K562 (cell line): ENCODE results near the gene HIVEP3. TPM values are rescaled to one million over a fixed set of nuclear protein-coding genes. Genes with fewer than 3 reads are reported as not detected.

ENCODE experiments used
- ATAC-seq: fragments of 200-7000 bp; cut with Tn5 transposase; 3 replicates; pipeline ENCODE4 v1.9.1; 2020; ENCODE audit warnings: moderate library complexity
- BruUV-seq: library from RNA; stranded (reverse); fragments of 400-500 nt; replicated peaks from 2 replicates; lab custom pipeline; 2021; lab: Mats Ljungman, UMichigan
- CTCF ChIA-PET: fragments of 300-600 bp; formaldehyde crosslinking; extraction: SDS; loops from one replicate; lab custom pipeline; 2021; ENCODE audit warnings: low intra/inter-chr PET ratio; lab: Yijun Ruan, JAX
- POLR2A ChIA-PET: fragments of 300-600, 350-650 bp; sonication (Branson Sonifier 250); formaldehyde crosslinking; extraction: SDS; loops from one replicate; lab custom pipeline; 2021; ENCODE audit warnings: antibody characterized with exemption, inconsistent platforms; lab: Yijun Ruan, JAX
- DNase-seq, 4 experiments: peaks; one replicate each; pipeline versions ENCODE4 v3.0.0 to v3.0.0-alpha.2; 2011 to 2018; ENCODE audit warnings: low spot score in 3 of 4, mixed read lengths in 3 of 4; ENCODE audit errors: extremely low read depth in 1 of 4
- FAIRE-seq: peaks from 2 replicates; lab custom pipeline; 2011; peaks lifted over from hg19 to GRCh38; lab: Jason Lieb, UNC
- H2AFZ ChIP-seq: 2 replicates; pipeline ENCODE4 v1.6.0; 2011; ENCODE audit warnings: low read depth, low read length, control low read depth, inconsistent platforms
- H3K27ac ChIP-seq: fragments of 200-600 bp; 3 replicates; pipeline ENCODE4 v1.8.0; 2011; ENCODE audit warnings: low read depth, mild to moderate bottlenecking, control low read depth, inconsistent platforms, low read length, moderate library complexity, mixed read lengths; ENCODE audit errors: extremely low read depth
- H3K27me3 ChIP-seq, 2 experiments: fragments of 300-600 bp in 1 of 2; 2 replicates in 1 of 2; 3 replicates in 1 of 2; pipeline versions ENCODE4 v1.6.0 to v1.8.0; 2011; ENCODE audit warnings: inconsistent platforms in 2 of 2, low read length in 2 of 2, mild to moderate bottlenecking in 1 of 2, mixed read lengths in 1 of 2, moderate library complexity in 1 of 2; ENCODE audit not compliant: control insufficient read depth in 2 of 2, insufficient read depth in 2 of 2
- H3K36me3 ChIP-seq: fragments of 300-600 bp; 3 replicates; pipeline ENCODE4 v1.8.0; 2011; ENCODE audit warnings: mild to moderate bottlenecking, low read length, inconsistent platforms; ENCODE audit not compliant: control insufficient read depth, insufficient read depth
- H3K4me1 ChIP-seq, 2 experiments: fragments of 200-600 bp in 1 of 2; replicated peaks in 1 of 2; 2 replicates in 1 of 2; 3 replicates in 1 of 2; pipeline versions ENCODE4 v1.5.1 to v1.8.0; 2011; ENCODE audit warnings: inconsistent platforms in 2 of 2, low read length in 2 of 2, mild to moderate bottlenecking in 1 of 2, mixed read lengths in 1 of 2, moderate library complexity in 1 of 2; ENCODE audit not compliant: control insufficient read depth in 2 of 2, insufficient read depth in 2 of 2
- H3K4me2 ChIP-seq: 2 replicates; pipeline ENCODE4 v1.6.1; 2011; ENCODE audit warnings: low read length, control low read depth, inconsistent platforms, mixed read lengths; ENCODE audit not compliant: insufficient read depth
- H3K4me3 ChIP-seq: fragments of 200-600 bp; sonication (generic), shearing (Covaris generic); 2 replicates; pipeline ENCODE4 v1.5.1; 2016; ENCODE audit warnings: control low read depth, inconsistent platforms
- H3K79me2 ChIP-seq: fragments of 200-600 bp; 3 replicates; pipeline ENCODE4 v1.8.0; 2011; ENCODE audit warnings: low read length, inconsistent platforms; ENCODE audit not compliant: control insufficient read depth, insufficient read depth
- H3K9ac ChIP-seq, 2 experiments: 2 replicates each; pipeline versions ENCODE4 v1.6.0 to v1.6.1; 2011; ENCODE audit warnings: low read depth in 2 of 2, low read length in 2 of 2, control low read depth in 1 of 2, inconsistent platforms in 1 of 2, mild to moderate bottlenecking in 1 of 2, mixed read lengths in 1 of 2; ENCODE audit not compliant: insufficient read depth in 1 of 2
- H3K9me1 ChIP-seq: one replicate; pipeline ENCODE4 v1.6.0; 2011; ENCODE audit warnings: inconsistent platforms, mild to moderate bottlenecking, low read length, moderate library complexity; ENCODE audit not compliant: control insufficient read depth, insufficient read depth
- H3K9me3 ChIP-seq: replicated peaks from 2 replicates; pipeline ENCODE4 v1.5.1; 2011; ENCODE audit warnings: low read depth, low read length, inconsistent platforms; ENCODE audit not compliant: control insufficient read depth, insufficient read depth
- H4K20me1 ChIP-seq: replicated peaks from 2 replicates; pipeline ENCODE4 v1.6.1; 2011; ENCODE audit warnings: low read length, inconsistent platforms, mixed read lengths; ENCODE audit not compliant: control insufficient read depth, insufficient read depth
- COPS2 ChIP-seq: fragments of 450-650 bp; conservative IDR thresholded peaks from 2 replicates; pipeline ENCODE4 v1.6.1; 2016; ENCODE audit warnings: mild to moderate bottlenecking, moderate library complexity
- MTA1 ChIP-seq: fragments of 450-650 bp; IDR thresholded peaks from 2 replicates; pipeline ENCODE4 v1.6.1; 2017; ENCODE audit warnings: borderline replicate concordance
- TFAM ChIP-seq: fragments of 250-450 bp; sonication (Bioruptor Pico); conservative IDR thresholded peaks from 2 replicates; pipeline ENCODE4 v1.5.0; 2021; ENCODE audit warnings: mild to moderate bottlenecking, moderate library complexity
- THRAP3 ChIP-seq: fragments of 450-650 bp; IDR thresholded peaks from 2 replicates; pipeline ENCODE4 v1.6.1; 2016; ENCODE audit warnings: mild to moderate bottlenecking, inconsistent platforms, borderline replicate concordance
- WGBS: fragments of 100-300 bp; shearing (Covaris generic); methylation state at CpG from one replicate; pipeline ENCODE4 v1.1.6; 2016; ENCODE audit warnings: low coverage, mixed read lengths; ENCODE audit not compliant: insufficient coverage; ENCODE audit errors: missing lambda C conversion rate; 5-methylcytosine and 5-hydroxymethylcytosine counted together
- in situ Hi-C: fragments of 300-500 bp; cut with MboI; formaldehyde crosslinking; loops from 4 replicates; pipeline ENCODE4 v1.15.0; 2018; ENCODE audit warnings: inconsistent platforms, mixed read lengths
- intact Hi-C: fragments of 100-400 bp; cut with micrococcal nuclease; formaldehyde crosslinking; loops from 2 replicates; pipeline ENCODE4 v1.14.2; 2022
- polyA plus RNA-seq, 8 experiments: library from polyadenylated mRNA; depleted of rRNA in 4 of 8; stranded (reverse) in 5 of 8; unstranded in 3 of 8; fragments of >200 nt; fragmentation: Nextera tagmentation in 2 of 8; fragmentation: Illumina TruSeq in 1 of 8; extraction: Ambion mirVana in 2 of 8; extraction: Trizol in 1 of 8; gene quantifications; 2 replicates each; pipeline versions ENCODE4 v1.2.1 to v1.2.3, GENCODE V29; 2011 to 2014; ENCODE audit warnings: inconsistent platforms in 1 of 8, missing spikeins in 1 of 8
- total RNA-seq, 7 experiments: library from RNA; depleted of rRNA in 6 of 7; stranded (reverse); fragments of >200 nt in 6 of 7; fragmentation: Illumina TruSeq in 2 of 7; extraction: Trizol in 2 of 7; gene quantifications; 2 replicates each; pipeline versions ENCODE4 v1.2.1 to v1.2.3, GENCODE V29; 2011 to 2021; ENCODE audit warnings: low replicate concordance in 1 of 7
- TF ChIP-seq, protein P1 (sequence below): fragments of 450-650 bp; IDR thresholded peaks from 2 replicates; pipeline ENCODE4 v1.6.1; 2017; ENCODE audit warnings: antibody characterized with exemption
- TF ChIP-seq, protein P2 (sequence below), 2 experiments: IDR thresholded peaks in 1 of 2; conservative IDR thresholded peaks in 1 of 2; 2 replicates each; pipeline ENCODE4 v1.6.1; 2016; ENCODE audit warnings: low read depth in 2 of 2, mild to moderate bottlenecking in 1 of 2, missing compliant biosample characterization in 1 of 2, missing genetic modification characterization in 1 of 2, moderate library complexity in 1 of 2

Gene HIVEP3
- total and polyA plus RNA-seq, 9 of the 15 experiments (the other 6 are each of a cell fraction or from before 2014, with no cell fraction given) = 0.09 to 0.58 (median 0.34) TPM; not detected in 1

- Histone ChIP-seq H3K27ac (no peak overlapping the region), H4K20me1 (no peaks in the 10 kb centered on the region; the same call in none of the 2 replicates), H3K9me3 (no peaks in the 10 kb centered on the region), H3K4me3 (no peak overlapping the region), H3K4me2 (no peak overlapping the region), H3K9me1 (no peaks in the 10 kb centered on the region), H3K27me3 (peaks cover 7 to 40% of the 10 kb centered on the region in 2 experiments), H3K79me2 (no peaks in the 10 kb centered on the region), H3K36me3 (no peaks in the 10 kb centered on the region), H2AFZ (no peak overlapping the region), H3K4me1 (no peaks in the 10 kb centered on the region), H3K9ac (no peak overlapping the region)
- ChIA-PET POLR2A (interaction anchor here (0.6 kb wide), 2 partner anchors 33 to 87 kb away, joined by 3 read pairs; no protein-coding TSS in a partner anchor), CTCF (no interaction called here)
- TF ChIP-seq COPS2 (no peak), TFAM (CRISPR knock-in tag) (no peak), MTA1 (no peak), THRAP3 (no peak)
- TF ChIP-seq, protein P1, sequence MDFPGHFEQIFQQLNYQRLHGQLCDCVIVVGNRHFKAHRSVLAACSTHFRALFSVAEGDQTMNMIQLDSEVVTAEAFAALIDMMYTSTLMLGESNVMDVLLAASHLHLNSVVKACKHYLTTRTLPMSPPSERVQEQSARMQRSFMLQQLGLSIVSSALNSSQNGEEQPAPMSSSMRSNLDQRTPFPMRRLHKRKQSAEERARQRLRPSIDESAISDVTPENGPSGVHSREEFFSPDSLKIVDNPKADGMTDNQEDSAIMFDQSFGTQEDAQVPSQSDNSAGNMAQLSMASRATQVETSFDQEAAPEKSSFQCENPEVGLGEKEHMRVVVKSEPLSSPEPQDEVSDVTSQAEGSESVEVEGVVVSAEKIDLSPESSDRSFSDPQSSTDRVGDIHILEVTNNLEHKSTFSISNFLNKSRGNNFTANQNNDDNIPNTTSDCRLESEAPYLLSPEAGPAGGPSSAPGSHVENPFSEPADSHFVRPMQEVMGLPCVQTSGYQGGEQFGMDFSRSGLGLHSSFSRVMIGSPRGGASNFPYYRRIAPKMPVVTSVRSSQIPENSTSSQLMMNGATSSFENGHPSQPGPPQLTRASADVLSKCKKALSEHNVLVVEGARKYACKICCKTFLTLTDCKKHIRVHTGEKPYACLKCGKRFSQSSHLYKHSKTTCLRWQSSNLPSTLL = no peak
- TF ChIP-seq, protein P2, sequence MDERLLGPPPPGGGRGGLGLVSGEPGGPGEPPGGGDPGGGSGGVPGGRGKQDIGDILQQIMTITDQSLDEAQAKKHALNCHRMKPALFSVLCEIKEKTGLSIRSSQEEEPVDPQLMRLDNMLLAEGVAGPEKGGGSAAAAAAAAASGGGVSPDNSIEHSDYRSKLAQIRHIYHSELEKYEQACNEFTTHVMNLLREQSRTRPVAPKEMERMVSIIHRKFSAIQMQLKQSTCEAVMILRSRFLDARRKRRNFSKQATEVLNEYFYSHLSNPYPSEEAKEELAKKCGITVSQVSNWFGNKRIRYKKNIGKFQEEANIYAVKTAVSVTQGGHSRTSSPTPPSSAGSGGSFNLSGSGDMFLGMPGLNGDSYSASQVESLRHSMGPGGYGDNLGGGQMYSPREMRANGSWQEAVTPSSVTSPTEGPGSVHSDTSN (CRISPR knock-in tag; IDR thresholded peaks at IDR 0.05; ENCODE audit: low read depth) = no peak
- TF ChIP-seq, protein P2 (tag; conservative IDR thresholded peaks at IDR 0.05; ENCODE audit: low read depth) = no peak
- in situ Hi-C loops = no loop called here
- intact Hi-C loops = no loop called here
- 3% methylated on average over 7 of the region's 7 CpGs for WGBS
- no peak for FAIRE-seq
- no peak for ATAC-seq
- no peak for DNase-seq
- BruUV-seq = no TSS peak
These were observed 276.7 kb downstream of the HIVEP3 start for GRCh38 chr1:41641941-41642527.
